Activated T-helper 1 cell treated with anti-CD3 and anti-CD28 coated beads, Interleukin-2, amount 50 U/mL, for 16 hours (primary cell): ENCODE data around the gene RNF212B.

Experiments
- DNase-seq, 2 donors: peaks; one replicate each; pipeline ENCODE4 v3.0.0-alpha.2; 2020; ENCODE audit warnings: low read depth in 1 of 2, low spot score in 1 of 2

Gene RNF212B

DNA sequence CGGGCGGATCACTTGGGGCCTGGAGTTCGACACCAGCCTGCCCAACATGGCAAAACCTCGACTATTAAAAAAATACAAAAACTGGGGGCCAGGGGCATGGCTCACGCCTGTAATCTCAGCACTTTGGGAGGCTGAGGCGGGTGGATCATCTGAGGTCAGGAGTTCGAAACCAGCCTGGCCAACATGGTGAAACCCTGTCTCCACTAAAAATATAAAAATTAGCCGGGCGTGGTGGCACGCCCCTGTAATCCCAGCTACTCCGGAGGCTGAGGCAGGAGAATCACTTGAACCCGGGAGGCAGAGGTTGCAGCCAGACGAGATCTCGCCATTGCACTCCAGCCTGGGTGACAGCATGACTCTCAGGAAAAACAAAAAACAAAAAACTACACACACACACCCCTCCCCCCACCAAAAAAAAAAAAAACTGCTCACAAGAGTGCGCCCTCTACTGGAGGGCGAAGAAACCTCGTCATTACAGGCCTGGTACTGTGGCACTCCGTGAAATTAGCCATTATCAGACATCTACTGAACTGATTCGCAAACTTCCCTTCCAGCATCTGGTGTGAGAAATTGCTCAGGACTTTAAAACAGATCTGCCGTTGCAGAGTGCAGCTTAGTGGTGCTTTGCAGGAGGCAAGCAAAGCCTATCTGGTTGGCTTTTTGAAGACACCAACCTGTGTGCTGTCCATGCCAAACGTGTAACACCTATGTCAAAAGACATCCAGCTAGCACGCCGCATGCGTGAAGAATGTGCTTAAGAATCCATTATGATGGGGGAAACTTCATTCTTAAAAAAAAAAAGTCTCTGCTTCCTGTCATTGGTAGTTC, 57.2 kb downstream of the RNF212B start:
- DNase-seq: peak in 1 of 2 donors; percentile 19

- DNase-seq: no peak
Observed at GRCh38 chr14:23296012-23296777, 58.5 kb downstream of the RNF212B start.

DNA sequence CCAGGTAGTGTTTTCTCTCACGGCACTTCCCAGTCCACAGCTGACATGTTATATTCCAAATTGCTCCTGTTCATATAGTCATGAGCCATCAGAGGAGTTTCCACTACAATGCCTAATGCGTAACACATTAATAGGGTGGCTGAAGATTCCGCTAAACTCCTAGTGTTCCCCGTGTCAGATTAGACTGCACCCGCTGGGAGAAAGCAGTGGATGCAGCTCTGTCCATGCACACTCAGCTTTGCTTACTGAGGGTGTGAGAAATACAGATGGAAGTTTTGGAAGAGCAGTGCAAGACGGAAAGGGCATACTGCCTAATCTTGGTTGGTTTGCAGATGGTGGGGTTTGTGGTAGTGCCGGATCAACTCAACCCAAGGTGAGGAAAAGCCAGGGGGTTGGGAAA, 59.4 kb downstream of the RNF212B start:
- no peak for DNase-seq

- no peak for DNase-seq
Observed at GRCh38 chr14:23297611-23298277, 60.0 kb downstream of the RNF212B start.

- DNase-seq: no peak
Observed at GRCh38 chr14:23299211-23299957, 61.6 kb downstream of the RNF212B start.

DNA sequence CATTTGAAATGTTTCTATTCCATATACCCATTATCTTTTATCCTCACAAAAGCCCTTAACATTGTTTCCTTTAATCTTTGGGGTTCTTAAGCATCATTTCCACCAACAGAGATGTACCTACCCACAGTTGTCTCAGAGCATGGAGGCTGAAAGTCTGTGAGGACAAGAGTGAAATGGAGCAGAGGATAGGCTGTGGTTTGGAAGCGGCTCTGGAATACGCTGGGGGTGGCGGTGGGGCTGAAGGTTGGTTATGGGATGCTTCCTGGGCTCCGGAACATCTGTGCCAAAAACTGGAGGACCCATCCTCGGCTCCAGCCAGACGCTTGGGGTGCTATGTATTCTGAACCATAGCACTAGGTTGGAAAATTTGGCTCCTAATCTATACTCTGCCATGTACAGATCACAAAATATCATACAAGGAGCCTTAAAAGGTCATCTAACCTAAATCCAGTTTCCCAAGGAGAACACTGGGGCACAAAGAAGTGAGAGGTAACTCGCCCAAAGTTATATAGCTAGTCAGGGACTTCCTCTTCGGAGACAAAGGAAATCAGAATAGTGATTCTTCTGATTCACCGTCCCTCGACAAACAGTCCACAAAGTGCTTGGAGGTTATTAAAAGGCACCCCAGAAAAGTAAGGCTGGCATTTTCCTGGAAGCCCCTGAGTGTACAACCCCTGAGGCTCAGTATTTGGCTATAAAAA, 62.4 kb downstream of the RNF212B start:
- DNase-seq: no peak

- DNase-seq: no peak
Observed at GRCh38 chr14:23300687-23301223, 63.0 kb downstream of the RNF212B start.

DNA sequence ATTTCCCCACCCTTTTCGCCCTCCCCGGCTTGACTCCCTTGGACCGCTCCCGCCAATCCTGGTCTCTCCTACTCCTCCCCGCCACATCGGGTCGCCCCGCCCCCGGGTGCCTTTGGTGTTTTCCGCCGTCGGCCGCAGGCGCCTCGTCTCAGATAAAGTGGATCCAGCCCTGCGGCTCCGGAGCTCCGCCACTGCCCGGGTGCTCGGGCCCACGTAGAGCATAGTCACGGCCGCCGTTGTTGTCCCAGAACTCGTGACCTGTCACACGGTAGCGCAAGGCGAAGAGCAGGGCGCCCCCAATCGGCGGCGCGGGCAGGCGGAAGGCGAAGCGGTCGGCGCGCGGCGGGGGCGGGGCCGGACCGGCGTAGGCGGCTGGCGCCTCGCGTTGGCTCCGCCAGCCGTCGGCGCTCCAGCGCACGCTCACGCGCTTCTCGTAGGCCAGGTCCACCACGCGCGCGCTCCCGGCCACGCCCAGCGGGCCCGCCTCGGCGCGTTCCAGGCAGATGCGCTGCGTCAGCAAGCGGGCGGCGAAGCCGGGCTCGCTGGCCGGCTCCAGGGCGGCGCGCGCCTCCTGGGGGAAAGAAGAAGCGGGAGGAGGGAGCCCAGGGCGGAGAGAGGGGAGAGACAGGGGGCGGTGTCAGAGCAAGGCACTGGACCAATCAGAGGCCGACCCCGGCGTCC, 63.7 kb downstream of the RNF212B start:
- peak; percentile 87 to 98 for DNase-seq

- peak in 1 of 2 donors; percentile 26 for DNase-seq
Observed at GRCh38 chr14:23301969-23302289, 64.2 kb downstream of the RNF212B start.

DNA sequence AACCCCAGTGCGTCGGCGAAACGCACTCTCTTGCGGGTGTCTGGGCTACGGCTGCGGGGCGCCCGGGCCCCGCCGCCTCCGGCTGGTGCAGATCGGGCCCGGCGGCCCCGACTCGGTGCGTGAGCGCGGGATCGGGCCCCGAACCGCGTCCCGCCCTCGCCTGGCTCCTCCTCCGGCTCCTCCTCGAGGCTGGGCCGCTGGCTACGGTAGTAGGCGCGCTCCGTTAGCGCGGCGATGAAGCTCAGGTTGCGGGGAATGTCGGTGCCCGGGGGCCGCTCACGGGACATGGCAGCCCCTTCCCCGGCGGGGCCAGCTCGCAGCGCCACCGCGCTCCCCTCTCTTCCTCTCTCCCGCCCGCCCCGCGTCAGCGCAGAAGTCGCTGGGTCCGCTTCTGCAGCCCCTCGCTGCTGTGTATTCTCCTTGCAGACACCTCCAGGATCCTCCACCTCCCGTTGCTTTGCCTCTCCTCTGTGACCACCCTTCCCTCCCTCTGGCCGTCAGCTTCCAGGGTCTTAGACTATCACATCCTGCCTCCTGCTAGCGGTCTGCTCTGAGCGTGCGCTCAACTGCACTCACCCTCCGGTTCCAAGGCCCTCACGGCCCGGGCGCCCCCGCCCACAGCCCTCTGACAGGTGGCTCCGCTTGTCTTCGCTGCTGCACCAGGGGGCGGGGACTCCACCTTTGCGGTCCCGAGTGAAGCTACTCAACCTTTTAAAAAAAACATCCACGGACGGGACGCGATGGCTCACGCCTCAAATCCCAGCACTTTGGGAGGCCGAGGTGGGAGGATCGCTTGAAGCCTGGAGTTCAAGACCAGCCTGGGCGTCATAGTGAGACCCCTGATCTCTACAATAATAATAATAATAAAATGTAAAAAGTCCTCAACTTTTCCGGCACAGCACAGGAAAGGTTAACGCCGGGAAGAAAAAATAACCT, 64.8 kb downstream of the RNF212B start, which contains the start of gene PPP1R3E:
Gene PPP1R3E (minus strand): TSS at position 570 of the 936 bp plus-strand sequence. CDS start 283 bp downstream, at position 287.
- DNase-seq: peak; percentile 79 to 83

- DNase-seq: no peak
Observed at GRCh38 chr14:23306412-23307145, 68.8 kb downstream of the RNF212B start, which contains the start of gene BCL2L2. Gene BCL2L2 (plus strand): TSS chr14:23306833. CDS start chr14:23307768, 935 bp downstream.

- DNase-seq: no peak
Observed at GRCh38 chr14:23307146-23307530, 69.4 kb downstream of the RNF212B start.

GRCh38 chr14:23307687-23308644, 70.2 kb downstream of the RNF212B start:
- no peak for DNase-seq

DNA sequence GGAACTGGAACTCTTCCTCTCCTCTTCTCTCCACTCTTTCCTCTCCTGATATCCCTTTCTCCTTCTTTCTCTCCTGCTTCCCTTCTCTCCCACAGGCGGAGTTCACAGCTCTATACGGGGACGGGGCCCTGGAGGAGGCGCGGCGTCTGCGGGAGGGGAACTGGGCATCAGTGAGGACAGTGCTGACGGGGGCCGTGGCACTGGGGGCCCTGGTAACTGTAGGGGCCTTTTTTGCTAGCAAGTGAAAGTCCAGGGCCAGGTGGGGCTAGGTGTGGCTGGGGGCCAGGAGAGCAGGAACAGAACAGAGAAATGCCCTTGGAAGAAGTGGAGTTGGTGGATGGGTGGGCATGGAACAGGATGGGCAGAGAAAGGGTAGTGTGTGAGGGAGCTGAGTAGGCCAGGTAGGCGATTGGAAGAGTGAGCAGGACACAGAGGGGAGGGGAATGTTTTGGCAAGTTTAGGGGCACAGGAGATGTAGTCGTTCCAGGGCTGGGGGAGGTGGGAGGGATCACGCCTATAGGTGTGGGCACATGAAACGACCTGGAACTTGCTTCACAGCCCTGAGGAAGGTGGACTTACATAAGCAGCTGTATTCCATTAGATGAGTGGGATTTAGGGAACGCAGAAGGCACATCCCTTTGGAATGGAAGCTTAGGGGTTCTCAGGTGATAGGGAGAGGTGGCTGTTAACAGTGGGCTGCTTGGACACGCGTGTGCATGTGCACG, 71.1 kb downstream of the RNF212B start:
- no peak for DNase-seq

DNA sequence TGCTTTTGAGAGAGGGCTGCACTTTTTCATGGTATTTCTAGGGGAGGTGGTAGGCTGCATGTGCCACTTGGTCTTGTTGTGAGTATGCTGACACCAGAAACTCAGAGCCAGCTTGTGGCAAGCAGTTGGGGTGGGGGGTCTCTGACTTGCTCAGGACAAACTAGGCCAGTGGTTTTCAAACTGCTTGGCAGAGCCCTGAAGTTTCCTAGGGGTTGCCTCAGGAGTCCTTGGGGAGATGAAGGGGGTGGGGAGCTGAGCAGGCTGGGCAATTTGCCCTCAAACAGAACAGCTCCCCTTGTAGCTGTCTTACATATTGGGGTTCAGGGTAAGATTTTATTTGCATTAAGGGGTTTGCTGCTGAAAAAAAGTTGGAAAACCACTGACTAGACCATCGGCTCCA, 72.8 kb downstream of the RNF212B start:
- no peak for DNase-seq

DNA sequence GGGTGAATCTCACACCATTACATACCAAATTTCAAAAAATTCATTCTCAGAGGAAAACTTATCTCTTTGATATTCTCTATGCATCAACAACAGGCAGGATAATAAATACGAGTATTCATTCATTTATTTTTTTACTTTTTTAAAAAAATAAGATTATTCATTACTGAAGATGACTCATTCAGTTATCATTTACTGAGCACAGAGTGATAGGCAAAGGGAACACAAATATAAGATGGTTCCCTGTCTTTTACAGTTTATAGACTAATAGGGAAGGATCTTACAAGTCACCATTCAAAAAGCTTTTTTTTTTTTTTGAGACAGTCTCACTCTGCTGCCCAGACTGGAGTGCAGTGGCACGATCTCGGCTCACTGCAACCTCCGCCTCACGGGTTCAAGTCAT, 78.6 kb downstream of the RNF212B start:
- no peak for DNase-seq
